SKM-1 (cell line): ENCODE results near the gene DGKZ.
A peak's percentile ranks its signal among the peaks of the same experiment; 100 is the strongest.
"Not testable (repeated sequence)": the region's sequence is repeated elsewhere in the genome, so short reads cannot be mapped to it uniquely, and the experiment has no call there.

ENCODE experiments used
- DNase-seq: peaks from one replicate; lab custom pipeline; 2025; ENCODE audit not compliant: unreplicated experiment; lab: John Stamatoyannopoulos, UW

Gene DGKZ, protein sequence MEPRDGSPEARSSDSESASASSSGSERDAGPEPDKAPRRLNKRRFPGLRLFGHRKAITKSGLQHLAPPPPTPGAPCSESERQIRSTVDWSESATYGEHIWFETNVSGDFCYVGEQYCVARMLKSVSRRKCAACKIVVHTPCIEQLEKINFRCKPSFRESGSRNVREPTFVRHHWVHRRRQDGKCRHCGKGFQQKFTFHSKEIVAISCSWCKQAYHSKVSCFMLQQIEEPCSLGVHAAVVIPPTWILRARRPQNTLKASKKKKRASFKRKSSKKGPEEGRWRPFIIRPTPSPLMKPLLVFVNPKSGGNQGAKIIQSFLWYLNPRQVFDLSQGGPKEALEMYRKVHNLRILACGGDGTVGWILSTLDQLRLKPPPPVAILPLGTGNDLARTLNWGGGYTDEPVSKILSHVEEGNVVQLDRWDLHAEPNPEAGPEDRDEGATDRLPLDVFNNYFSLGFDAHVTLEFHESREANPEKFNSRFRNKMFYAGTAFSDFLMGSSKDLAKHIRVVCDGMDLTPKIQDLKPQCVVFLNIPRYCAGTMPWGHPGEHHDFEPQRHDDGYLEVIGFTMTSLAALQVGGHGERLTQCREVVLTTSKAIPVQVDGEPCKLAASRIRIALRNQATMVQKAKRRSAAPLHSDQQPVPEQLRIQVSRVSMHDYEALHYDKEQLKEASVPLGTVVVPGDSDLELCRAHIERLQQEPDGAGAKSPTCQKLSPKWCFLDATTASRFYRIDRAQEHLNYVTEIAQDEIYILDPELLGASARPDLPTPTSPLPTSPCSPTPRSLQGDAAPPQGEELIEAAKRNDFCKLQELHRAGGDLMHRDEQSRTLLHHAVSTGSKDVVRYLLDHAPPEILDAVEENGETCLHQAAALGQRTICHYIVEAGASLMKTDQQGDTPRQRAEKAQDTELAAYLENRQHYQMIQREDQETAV

DNA sequence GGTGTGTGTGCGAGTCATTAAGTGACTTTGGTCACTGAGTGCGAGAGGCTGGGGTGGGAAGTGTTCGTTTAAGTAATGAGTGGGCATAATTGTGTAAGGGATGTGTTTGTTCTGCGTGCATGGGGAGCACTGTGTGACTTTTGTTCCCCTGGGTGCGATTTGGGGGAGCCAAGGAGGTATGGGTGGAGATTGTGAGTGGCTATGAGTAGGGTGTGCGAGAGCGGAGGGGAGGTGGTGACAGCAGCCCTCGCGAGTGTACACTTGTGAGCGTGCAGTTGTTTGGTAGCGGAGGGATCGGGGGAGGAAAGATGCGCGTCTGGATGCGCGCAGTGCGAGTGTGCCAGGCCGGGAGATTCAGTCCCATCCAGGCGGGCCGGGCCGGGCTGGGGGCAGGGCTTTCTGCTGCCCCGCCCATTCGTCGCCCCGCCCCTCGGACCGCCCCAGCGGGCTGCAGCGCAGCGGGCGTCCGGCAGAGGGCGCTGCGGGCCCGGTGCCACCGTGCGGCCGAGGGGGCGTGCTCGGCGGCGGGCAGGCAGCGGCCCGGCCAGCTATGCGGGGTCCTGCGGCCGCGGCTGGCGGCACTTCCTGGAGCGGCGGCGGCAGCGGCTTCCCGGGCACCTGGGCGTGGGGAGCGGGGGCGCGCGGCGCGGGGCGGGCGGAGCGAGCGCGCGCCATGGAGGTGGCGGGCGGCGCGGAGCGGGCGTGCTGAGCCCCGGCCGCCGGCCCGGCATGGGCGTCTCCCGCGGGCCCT, at the start of gene DGKZ:
DGKZ (plus strand) TSS at position 578 of the 751 bp plus-strand sequence. CDS start 197 bp downstream, outside the sequence.
- DNase-seq: peak; percentile 55

DNA sequence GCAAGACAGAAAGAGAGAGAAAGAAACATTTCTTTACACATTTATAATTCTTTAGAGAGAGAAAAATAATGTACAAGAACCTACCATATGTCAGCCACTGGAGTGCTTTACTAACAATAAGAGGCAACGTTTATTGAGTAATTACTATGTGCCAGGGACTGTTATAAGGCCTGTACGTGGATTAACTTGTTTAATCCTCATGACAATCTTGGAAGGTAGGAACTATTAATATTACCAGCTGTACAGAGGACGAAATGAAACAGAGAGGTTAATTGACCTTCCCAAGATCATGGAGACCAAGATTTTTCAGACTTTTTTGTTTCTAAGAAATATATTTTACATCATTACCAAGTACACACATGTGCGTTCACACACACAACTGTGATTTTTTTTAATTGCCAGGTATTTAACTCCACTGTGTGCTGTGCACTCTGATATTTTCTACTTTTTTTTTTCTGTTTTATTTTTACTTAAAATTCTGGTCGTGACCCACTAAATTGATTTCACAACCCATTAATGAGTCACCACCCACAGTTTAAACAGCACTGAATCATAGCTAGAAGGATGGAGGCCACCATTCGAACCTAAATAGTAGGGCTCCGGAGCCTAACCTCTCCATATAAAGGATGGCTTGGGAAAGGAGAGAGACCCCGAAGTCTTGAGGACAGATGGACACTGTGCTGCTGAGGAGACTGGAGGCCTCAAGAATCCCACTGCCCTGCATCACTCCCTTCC, 48.4 kb upstream of the DGKZ start:
- no peak for DNase-seq

DNA sequence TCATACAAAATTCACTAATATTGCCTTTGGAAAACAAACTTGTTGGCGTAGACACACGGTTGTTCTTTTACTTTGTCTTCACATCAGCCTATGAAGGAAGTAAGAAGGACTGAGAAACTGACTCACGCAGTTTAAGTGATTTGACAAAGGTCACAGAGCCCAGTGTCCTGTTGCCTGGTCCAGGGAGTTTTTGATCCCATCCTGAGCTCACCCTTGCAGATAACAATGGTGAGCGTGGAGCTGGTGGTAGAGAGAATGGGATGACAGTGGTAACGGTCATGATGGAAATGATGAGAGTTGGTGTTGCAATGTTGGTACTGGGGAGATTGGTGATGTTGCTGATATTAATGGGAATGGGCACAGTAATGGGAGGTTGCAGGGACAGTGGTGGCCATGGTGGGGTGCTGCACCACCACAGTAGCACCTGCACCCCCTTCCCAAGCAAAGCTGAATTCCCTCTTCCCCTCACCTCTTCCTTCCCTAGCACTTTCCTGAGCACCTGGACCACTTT, 47.8 kb upstream of the DGKZ start:
- no peak for DNase-seq

DNA sequence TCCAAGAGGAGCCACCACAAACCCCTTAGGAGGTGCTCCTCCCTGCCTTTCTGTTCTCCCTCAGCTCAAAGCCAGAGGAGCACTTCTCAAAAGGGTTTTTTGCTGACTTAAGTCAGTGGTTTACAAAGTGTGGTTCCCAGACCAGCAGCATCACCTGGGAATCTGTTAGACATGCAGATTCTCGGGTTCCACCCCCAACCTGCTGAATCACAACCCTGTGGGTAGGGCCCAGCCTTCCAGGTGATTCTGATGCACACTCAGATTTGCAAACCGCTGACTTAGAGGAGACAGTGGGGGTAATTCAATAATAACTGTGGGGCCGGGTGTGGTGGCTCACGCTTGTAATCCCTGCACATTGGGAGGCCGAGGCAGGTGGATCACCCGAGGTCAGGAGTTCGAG, 47.0 kb upstream of the DGKZ start:
- no peak for DNase-seq

DNA sequence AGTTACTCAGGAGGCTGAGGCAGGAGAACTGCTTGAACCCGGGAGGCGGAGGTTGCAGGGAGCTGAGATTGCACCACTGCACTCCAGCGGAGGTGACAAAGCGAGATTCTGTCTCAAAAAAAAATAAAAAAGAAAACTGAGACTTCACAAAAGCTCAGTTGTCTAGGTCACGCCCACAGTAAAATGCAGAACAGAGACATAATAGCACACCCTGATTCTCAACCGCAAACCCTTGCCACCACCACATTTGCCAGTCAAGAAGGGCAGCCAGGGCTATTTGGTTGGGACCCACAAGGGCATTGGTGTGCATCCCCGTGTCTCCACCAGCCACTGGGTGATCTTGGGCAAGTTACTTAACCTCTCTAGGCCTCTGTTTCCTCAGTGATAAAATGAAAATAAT, 44.4 kb upstream of the DGKZ start:
- no peak for DNase-seq

DNA sequence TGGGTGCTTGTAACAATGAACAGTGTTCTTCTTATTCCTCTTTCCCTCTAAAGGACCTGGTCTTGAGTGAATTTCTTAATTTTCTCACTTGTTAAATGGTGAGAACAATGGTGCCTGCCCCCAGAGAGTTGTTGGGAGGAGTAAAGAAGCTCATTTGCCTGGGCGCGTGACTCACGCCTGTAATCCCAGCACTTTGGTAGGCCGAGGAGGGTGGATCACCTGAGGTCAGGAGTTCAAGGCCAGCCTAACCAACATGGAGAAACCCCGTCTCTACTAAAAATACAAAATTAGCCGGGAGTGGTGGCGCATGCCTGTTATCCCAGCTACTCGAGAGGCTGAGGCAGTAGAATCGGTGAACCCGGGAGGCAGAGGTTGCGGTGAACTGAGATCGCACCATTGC, 43.2 kb upstream of the DGKZ start:
- DNase-seq: not testable (repeated sequence)

DNA sequence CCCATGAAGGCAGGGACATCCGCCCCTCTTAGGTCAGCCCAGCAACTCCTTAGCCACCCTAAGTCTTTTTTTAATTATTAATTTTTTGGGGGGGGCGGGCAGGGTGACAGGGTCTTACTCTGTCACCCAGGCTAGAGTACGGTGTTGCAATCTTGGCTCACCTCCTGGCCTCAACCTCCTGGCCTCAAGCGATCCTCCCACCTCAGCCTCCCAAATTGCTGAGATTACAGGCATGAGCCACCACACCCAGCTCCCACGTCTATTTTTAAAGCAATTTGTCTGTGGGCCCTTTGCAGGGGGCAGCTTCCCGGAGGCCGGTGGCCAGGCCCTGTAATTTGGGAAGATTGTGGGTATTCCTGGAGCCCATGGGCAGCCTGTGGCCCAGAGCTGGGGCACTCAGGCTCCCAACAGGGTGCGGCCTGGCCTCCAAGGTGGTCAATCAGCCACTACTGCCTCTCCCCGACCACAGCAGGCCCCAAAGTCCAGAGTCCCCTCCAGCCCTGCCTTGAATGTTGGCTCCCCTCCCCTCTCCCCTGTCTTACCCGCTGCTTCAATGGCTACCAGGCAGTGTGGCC, 42.6 kb upstream of the DGKZ start:
- DNase-seq: no peak

DNA sequence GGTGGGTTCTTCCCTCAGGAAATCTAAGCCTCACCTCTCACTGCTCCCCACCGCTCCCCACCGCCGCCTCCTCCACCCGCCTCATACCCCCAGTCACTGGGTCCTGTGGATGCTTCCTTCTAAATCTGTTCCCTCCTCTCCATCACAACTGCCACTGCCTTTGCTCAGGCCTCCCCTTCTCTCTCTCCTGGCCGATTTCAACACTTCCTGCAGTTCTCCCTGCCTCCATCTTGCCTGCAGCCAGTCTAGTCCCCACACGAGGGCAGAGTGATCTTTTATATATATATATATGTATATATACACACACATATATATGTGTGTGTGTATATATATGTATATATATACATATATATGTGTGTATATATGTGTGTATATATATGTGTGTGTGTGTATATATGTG, 42.0 kb upstream of the DGKZ start:
- DNase-seq: peak; percentile 85

DNA sequence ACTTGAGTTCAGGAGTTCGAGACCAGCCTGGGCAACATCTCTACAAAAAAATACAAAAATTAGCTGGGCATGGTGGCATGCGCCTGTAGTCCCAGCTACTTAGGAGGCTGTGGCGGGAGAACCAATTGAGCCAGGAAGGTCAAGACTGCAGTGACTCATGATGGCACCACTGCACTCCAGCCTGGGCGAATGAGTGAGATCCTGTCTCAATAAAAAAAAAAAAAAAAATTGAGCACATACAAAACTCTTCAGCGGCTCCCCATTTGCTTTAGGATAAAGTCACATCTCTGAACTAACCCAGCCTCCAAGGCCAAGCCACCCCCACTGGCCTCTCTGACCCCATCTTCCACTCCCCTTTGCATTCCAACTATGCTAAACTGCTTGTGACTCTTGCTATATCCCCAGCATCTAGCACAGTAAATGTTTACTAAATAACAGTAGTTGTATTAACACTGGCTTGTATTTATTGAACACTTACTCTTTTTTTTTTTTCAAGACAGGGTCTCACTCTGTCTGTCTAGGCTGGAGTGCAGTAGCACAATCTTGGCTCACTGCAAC, 40.9 kb upstream of the DGKZ start:
- no peak for DNase-seq

DNA sequence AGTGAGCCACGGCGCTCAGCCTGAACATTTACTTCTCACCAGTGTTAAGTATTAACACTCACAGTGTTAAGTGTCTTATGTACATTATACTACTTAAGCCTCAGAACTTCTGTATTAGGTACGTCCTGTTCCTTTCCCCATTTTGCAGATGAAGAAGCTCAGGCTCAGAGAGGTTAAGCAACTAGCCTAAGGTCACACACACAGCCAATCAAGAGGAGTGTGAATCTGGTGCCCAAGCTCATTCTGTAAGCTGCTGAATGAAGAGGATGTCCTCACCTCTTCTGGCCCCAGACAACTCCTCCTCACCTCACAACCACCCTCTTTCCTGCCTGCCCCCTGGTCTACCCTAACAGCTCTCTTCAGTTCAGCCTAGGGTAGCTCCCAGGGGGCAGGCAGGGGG, 39.9 kb upstream of the DGKZ start:
- DNase-seq: no peak

DNA sequence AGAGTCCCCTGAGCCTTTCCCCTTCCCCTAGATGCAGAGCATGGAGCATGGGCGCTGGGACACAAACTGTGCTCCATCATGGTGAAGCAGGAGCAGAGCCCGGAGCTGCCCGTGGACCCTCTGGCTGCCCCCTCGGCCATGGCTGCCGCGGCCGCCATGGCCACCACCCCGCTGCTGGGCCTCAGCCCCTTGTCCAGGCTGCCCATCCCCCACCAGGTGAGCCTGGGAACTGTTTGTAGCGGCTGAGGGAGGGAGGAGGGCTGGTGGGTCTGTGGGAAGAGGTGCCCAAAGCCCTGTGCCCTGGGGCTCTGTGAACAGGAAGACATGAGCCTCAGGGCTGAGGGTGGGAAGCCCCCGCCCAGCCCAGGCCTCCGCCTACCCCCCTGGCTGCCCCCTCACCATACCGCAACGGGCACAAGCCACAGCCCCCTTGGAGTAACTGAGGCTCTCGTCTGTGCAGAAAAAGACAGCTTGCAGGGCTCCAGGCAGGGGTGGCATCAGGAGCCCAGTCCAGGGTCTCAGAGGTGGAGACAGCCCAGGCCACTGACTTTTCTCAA, 39.4 kb upstream of the DGKZ start:
- no peak for DNase-seq

DNA sequence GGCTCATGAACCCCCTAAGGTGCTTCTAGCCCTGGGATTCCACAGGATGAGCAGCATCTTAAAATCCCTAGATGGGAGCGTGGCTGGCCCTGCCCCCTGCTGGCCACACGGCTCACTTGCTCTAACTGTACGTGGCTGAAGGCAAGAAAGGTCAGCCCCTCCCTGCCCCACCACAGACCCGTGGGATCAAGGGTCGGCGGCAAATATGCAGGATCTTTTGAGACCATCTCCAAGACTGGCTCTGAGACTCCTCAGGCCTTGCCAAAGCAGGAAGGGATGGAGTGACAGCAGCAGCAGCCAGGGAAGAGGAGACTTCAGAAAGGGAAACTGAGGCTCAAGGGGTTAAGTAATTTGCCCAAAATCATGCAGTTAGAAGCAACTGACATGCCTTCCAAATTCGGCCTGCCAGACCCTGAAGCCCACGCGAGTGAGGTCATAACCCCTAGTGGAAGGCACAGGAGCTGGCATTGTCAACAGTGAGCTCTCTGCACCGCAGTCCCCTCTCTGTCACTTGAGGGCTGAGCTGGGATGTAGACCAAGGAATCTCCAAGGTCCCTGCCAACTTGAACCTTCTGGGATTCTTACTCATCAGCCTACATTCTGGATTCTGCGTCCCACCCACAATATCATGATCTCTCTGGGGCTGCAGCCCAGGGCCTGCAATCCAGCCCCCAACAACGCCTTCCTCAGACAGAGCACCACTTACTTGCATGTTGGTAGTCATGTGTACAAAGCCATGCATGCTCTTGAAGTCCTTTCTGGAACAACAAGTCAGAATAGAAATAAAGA, 38.4 kb upstream of the DGKZ start:
- peak; percentile 70 for DNase-seq

DNA sequence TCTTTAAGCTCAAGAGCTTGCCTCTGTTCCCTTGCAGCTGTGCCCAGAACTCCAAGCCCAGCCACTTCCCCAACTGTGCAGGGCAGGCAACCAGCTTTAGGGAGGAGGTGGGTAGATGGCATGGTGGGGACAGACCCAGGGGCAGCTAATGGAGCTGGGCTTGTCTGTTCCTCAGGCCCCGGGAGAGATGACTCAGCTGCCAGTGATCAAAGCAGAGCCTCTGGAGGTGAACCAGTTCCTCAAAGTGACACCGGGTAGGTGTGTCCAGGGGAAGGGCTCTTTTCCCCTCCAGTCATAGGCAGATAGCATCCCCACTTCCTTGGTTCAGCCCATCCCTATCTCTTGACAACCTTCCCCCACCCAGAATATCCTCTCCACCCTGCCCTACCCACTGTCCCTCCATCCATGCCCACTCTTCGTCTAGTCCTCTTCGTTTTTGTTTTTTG, 37.4 kb upstream of the DGKZ start:
- peak; percentile 53 for DNase-seq

DNA sequence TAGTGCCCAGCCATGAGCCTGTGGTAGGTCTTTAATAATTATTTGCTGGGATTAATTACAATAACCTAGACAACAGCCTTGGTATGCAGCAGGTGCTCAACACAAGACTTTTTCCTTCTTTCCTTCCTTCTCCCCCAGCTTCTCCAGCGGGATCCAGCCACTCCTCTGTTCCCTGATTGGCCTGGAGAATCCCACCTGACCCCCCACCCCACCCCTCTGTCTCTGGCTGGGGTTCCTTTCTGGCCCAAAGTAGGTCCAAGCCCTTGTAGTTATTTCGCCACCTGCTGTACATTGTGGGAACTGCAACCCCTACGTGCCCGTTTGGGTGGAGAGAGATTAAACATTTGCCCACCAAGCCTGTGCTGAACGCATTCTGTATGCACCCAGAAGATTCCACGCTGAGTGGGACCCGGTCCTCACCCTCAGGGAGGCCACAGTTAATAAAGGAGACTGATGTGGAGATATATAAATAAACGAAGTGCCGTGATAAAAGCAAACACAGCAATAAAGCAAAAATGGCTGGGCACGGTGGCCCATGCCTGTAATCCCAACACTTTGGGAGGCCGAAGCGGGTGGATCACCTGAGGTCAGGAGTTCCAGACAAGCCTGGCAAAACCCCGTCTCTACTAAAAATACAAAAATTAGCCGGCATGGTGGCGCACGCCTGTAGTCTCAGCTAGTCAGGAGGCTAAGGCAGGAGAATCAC, 32.1 kb upstream of the DGKZ start:
- peak; percentile 26 for DNase-seq

DNA sequence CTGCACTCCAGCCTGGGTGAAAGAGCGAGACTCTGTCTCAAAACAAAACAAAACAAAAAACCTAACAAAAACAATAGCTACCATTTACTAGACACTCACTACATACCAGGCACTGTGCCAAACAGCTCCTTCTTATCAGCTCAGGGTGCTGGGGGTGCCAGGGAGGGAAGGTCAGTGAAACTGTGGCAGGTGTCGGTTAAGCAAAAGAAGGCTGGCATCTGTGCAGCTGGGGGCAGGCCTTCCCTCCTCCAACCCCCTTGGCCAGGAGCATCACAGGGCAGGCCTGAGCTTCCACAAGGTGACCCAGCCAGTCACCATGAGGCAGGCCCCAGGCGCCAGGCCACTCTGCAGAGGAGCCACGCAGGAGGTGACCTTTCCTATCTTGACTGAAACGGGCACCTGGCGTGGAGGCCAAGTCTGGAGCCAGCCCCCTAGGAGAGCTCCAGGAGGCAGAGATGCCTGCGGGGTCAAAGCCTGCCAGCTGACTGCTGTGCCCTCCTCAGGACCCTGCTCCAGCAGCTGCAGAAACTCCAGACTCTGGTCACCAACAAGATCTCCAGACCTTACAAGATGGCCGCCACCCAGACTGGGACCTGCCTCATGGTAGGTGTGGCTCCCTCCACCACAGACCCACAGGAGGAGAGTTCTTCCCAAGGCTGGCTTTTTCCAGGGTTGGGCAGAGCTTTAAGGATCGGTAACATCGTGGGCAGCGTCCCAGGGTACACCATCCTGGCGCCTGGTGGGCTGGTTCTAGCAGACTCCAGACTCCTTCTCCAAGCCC, 31.3 kb upstream of the DGKZ start:
- no peak for DNase-seq

DNA sequence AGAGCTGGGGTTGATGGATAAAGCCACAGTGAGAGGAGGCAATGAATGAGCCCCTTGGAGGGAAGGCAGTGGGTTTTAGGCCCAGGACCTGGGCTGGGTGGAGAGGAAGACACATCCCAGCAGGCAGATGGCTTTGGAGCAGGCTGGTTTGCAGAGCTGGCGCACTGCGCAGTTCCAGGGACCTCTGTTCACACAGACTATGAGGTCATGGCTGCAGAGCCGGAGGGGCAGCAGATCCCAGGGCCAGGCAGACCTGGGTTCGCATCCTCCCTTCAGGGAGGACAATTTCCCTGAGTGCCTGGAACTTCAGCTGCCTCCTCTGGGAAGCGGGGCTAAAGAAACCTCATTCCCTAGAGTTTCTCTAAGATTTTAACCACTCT, 28.2 kb upstream of the DGKZ start:
- no peak for DNase-seq

DNA sequence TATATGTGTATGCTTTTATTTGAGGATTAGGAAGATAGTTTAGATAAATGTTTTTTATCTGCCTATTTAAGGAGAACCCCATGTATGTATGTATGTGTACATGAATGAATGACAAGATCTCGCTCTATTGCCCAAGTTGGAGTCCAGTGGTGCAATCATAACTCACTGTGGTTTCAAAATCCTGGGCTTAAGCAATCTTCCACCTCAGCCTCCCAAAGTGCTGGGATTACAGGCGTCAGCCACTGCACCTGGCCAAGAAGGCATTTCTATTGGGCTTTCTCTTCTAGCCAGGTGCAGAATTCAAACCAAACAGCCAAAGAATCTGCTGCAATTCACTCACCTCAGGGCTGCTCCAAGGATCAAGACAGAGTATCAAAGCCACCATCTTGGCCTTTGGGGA, 25.5 kb upstream of the DGKZ start:
- peak; percentile 73 for DNase-seq
